ENCODE measurements around the gene CAMSAP1.

CAMSAP1 gene

GRCh38 chr9:135862809-135863208 is 44.5 kb downstream of the CAMSAP1 start:
- no peak for DNase-seq (ENCODE audit: low read depth)
- TF ChIP-seq CTCF (IDR thresholded peaks at IDR 0.05; ENCODE audit: control insufficient read depth, insufficient read depth, low read depth, low read length, missing control alignments), result no peak
- no peak overlapping the region for H3K4me3 ChIP-seq (ENCODE audit: control insufficient read depth, low read depth, low read length)

- no peak for TF ChIP-seq CTCF (IDR thresholded peaks at IDR 0.05; ENCODE audit: control insufficient read depth, insufficient read depth, low read depth, low read length, missing control alignments)
- no peak overlapping the region for H3K4me3 ChIP-seq (ENCODE audit: control insufficient read depth, low read depth, low read length)
- DNase-seq (ENCODE audit: low read depth), result no peak
Measured at GRCh38 chr9:135858491-135859185, 48.7 kb downstream of the CAMSAP1 start.

- no peak for TF ChIP-seq CTCF (IDR thresholded peaks at IDR 0.05; ENCODE audit: control insufficient read depth, insufficient read depth, low read depth, low read length, missing control alignments)
- no peak overlapping the region for H3K4me3 ChIP-seq (ENCODE audit: control insufficient read depth, low read depth, low read length)
- DNase-seq (ENCODE audit: low read depth), result no peak
Measured at GRCh38 chr9:135857843-135858242, 49.5 kb downstream of the CAMSAP1 start.

DNA sequence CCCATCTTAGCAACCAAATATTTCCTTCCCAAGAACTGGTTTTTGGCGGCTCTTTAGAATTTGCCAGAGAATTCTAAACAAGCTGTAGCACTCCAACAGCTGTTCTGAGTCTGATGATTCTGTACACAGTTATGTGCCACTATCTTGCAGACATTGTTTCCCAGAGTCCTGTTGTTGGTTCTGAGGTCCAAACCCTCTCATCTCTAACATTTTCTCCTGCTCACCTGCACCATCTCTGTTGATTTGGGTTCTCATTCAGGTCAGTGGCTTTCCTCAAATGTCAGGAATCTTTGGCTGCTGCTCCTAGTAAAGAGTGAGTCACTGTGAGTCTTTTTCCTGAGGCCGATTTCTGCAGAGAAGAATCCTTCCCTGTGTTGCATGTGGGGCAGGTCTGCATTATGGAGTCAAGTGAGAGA is 50.0 kb downstream of the CAMSAP1 start:
- H3K4me3 ChIP-seq (ENCODE audit: control insufficient read depth, low read depth, low read length), result no peak overlapping the region
- TF ChIP-seq CTCF (IDR thresholded peaks at IDR 0.05; ENCODE audit: control insufficient read depth, insufficient read depth, low read depth, low read length, missing control alignments), result no peak
- DNase-seq (ENCODE audit: low read depth), result no peak

GRCh38 chr9:135851748-135852147 is 55.6 kb downstream of the CAMSAP1 start:
- no peak for TF ChIP-seq CTCF (IDR thresholded peaks at IDR 0.05; ENCODE audit: control insufficient read depth, insufficient read depth, low read depth, low read length, missing control alignments)

GRCh38 chr9:135850737-135851136 is 56.6 kb downstream of the CAMSAP1 start:
- no peak for DNase-seq (ENCODE audit: low read depth)
- no peak overlapping the region for H3K4me3 ChIP-seq (ENCODE audit: control insufficient read depth, low read depth, low read length)
- no peak for TF ChIP-seq CTCF (IDR thresholded peaks at IDR 0.05; ENCODE audit: control insufficient read depth, insufficient read depth, low read depth, low read length, missing control alignments)

More at GRCh38 chr9:135851748-135852147, 55.6 kb downstream of the CAMSAP1 start:
- DNase-seq (ENCODE audit: low read depth), result no peak
- no peak overlapping the region for H3K4me3 ChIP-seq (ENCODE audit: control insufficient read depth, low read depth, low read length)
